Liver (tissue), 3 donors: Measurements from ENCODE around the gene GUCY1A2.

Experiments
- EGR1 ChIP-seq, 2 donors: IDR thresholded peaks; 2 replicates each; pipeline ENCODE4 v1.6.1; 2016 to 2018; ENCODE audit warnings: antibody characterized with exemption in 2 of 2, low read depth in 2 of 2
- FOXA1 ChIP-seq: IDR thresholded peaks from 2 replicates; pipeline ENCODE4 v1.6.1; 2016; ENCODE audit warnings: antibody characterized with exemption
- HNF4G ChIP-seq: IDR thresholded peaks from 2 replicates; pipeline ENCODE4 v1.6.1; 2016; ENCODE audit warnings: antibody characterized with exemption
- NR2F2 ChIP-seq: IDR thresholded peaks from 2 replicates; pipeline ENCODE4 v1.6.1; 2016; ENCODE audit warnings: antibody characterized with exemption
- SP1 ChIP-seq: IDR thresholded peaks from 2 replicates; pipeline ENCODE4 v1.6.1; 2018; ENCODE audit warnings: antibody characterized with exemption, mild to moderate bottlenecking
- TAF1 ChIP-seq: conservative IDR thresholded peaks from 2 replicates; pipeline ENCODE4 v1.6.1; 2016; ENCODE audit warnings: antibody characterized with exemption, mild to moderate bottlenecking
- YY1 ChIP-seq: IDR thresholded peaks from 2 replicates; pipeline ENCODE4 v1.6.1; 2016; ENCODE audit warnings: antibody characterized with exemption, mild to moderate bottlenecking
- TF ChIP-seq, protein P1 (sequence below): fragments of 150-350 bp; IDR thresholded peaks from 2 replicates; pipeline ENCODE4 v1.5.1; 2017; ENCODE audit warnings: improper control_type of control experiment, low read depth, low read length; ENCODE audit not compliant: missing input control
- TF ChIP-seq, protein P2 (sequence below): IDR thresholded peaks from 2 replicates; pipeline ENCODE4 v1.6.1; 2016; ENCODE audit warnings: antibody characterized with exemption
- TF ChIP-seq, protein P3 (sequence below): IDR thresholded peaks from 2 replicates; pipeline ENCODE4 v1.6.1; 2016; ENCODE audit warnings: antibody characterized with exemption
- TF ChIP-seq, protein P4 (sequence below): IDR thresholded peaks from 2 replicates; pipeline ENCODE4 v1.6.1; 2016; ENCODE audit warnings: antibody characterized with exemption
- donor health status: healthy.
- donor health status: healthy.

DNA sequence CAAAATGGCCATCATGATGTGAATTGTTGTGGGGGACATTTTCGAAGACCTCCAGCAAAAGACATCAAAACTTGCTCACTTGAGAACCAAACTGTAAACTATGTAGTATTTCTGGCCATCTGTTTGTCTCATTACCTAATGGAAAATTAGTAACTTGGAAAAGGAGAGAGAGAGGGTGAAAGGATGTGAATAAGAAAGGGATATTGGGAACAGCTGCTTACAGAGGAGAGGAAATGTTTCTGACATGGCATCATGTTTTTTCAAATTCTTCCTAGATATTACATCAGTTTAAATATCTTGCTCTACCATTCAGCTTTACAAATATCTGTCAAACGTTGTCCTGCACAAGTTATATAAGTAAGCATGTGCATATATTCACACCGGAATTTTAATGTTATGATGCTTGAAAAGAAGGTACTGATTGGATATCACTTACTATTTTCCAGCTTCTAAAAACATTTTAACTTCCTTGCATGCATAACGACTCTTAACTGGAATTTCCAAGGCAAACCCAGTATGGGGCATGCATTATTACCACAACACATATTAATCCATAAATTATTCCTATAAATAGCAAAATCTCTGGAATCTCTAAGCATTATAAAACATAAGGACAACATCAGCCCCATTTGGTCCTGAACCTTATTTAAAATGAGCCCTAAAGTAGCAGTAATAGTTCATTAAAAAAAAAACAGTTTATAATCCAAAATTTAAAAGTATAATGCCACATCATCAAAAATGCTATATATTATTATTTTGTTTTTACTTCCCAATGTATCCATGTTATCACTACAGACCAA, 20.0 kb downstream of the GUCY1A2 start:
- no peak for TF ChIP-seq EGR1 (IDR thresholded peaks at IDR 0.05; ENCODE audit: low read depth in 2 of 2)
- TF ChIP-seq, protein P1, sequence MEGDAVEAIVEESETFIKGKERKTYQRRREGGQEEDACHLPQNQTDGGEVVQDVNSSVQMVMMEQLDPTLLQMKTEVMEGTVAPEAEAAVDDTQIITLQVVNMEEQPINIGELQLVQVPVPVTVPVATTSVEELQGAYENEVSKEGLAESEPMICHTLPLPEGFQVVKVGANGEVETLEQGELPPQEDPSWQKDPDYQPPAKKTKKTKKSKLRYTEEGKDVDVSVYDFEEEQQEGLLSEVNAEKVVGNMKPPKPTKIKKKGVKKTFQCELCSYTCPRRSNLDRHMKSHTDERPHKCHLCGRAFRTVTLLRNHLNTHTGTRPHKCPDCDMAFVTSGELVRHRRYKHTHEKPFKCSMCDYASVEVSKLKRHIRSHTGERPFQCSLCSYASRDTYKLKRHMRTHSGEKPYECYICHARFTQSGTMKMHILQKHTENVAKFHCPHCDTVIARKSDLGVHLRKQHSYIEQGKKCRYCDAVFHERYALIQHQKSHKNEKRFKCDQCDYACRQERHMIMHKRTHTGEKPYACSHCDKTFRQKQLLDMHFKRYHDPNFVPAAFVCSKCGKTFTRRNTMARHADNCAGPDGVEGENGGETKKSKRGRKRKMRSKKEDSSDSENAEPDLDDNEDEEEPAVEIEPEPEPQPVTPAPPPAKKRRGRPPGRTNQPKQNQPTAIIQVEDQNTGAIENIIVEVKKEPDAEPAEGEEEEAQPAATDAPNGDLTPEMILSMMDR, result no peak
- TF ChIP-seq SP1, result no peak
- no peak for TF ChIP-seq FOXA1
- TF ChIP-seq, protein P2, sequence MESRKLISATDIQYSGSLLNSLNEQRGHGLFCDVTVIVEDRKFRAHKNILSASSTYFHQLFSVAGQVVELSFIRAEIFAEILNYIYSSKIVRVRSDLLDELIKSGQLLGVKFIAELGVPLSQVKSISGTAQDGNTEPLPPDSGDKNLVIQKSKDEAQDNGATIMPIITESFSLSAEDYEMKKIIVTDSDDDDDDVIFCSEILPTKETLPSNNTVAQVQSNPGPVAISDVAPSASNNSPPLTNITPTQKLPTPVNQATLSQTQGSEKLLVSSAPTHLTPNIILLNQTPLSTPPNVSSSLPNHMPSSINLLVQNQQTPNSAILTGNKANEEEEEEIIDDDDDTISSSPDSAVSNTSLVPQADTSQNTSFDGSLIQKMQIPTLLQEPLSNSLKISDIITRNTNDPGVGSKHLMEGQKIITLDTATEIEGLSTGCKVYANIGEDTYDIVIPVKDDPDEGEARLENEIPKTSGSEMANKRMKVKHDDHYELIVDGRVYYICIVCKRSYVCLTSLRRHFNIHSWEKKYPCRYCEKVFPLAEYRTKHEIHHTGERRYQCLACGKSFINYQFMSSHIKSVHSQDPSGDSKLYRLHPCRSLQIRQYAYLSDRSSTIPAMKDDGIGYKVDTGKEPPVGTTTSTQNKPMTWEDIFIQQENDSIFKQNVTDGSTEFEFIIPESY, result no peak
- TF ChIP-seq, protein P3, sequence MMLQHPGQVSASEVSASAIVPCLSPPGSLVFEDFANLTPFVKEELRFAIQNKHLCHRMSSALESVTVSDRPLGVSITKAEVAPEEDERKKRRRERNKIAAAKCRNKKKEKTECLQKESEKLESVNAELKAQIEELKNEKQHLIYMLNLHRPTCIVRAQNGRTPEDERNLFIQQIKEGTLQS, result no peak
- no peak for TF ChIP-seq NR2F2
- TF ChIP-seq, protein P4, sequence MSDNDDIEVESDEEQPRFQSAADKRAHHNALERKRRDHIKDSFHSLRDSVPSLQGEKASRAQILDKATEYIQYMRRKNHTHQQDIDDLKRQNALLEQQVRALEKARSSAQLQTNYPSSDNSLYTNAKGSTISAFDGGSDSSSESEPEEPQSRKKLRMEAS, result no peak
- TF ChIP-seq HNF4G, result no peak
- TF ChIP-seq TAF1, result no peak
- TF ChIP-seq YY1, result no peak
